H9 (cell line): ENCODE results near the gene ZNF180. TPM values are rescaled to one million over a fixed set of nuclear protein-coding genes. Genes with fewer than 3 reads are reported as not detected.

Source experiments
- DNase-seq: peaks from one replicate; pipeline ENCODE4 v3.0.0-alpha.2; 2017
- H2AFZ ChIP-seq: one replicate; pipeline ENCODE4 v1.6.1; 2013; ENCODE audit warnings: mild to moderate bottlenecking, low read length, control low read depth, moderate library complexity
- H2AK5ac ChIP-seq: 2 replicates; pipeline ENCODE4 v1.6.1; 2013; ENCODE audit warnings: low read length, control low read depth, mixed read lengths; ENCODE audit not compliant: insufficient read length
- H2BK120ac ChIP-seq: one replicate; pipeline ENCODE4 v1.6.1; 2013; ENCODE audit warnings: low read depth, mild to moderate bottlenecking, low read length, control low read depth, inconsistent platforms; ENCODE audit not compliant: poor library complexity, severe bottlenecking
- H2BK12ac ChIP-seq: 2 replicates; pipeline ENCODE4 v1.6.1; 2013; ENCODE audit warnings: low read length, control low read depth, mixed read lengths, low read depth; ENCODE audit not compliant: insufficient read length
- H2BK15ac ChIP-seq: 2 replicates; pipeline ENCODE4 v1.6.1; 2013; ENCODE audit warnings: low read depth, low read length, control low read depth
- H2BK20ac ChIP-seq: one replicate; pipeline ENCODE4 v1.6.1; 2013; ENCODE audit warnings: low read depth, mild to moderate bottlenecking, low read length, control low read depth, inconsistent platforms; ENCODE audit not compliant: poor library complexity, severe bottlenecking
- H2BK5ac ChIP-seq: 2 replicates; pipeline ENCODE4 v1.6.1; 2013; ENCODE audit warnings: low read length, control low read depth, mixed read lengths; ENCODE audit not compliant: insufficient read length
- H3K14ac ChIP-seq: 2 replicates; pipeline ENCODE4 v1.6.1; 2013; ENCODE audit warnings: low read length, control low read depth; ENCODE audit not compliant: insufficient read depth
- H3K18ac ChIP-seq: 2 replicates; pipeline ENCODE4 v1.6.1; 2013; ENCODE audit warnings: low read depth, mild to moderate bottlenecking, mixed read lengths, low read length, control low read depth; ENCODE audit not compliant: insufficient read length
- H3K23ac ChIP-seq: 2 replicates; pipeline ENCODE4 v1.6.1; 2013; ENCODE audit warnings: low read length, control low read depth, mixed read lengths, low read depth; ENCODE audit not compliant: insufficient read length
- H3K23me2 ChIP-seq: 2 replicates; pipeline ENCODE4 v1.6.1; 2013; ENCODE audit warnings: low read depth, mild to moderate bottlenecking, mixed read lengths, low read length, control low read depth; ENCODE audit not compliant: insufficient read length, poor library complexity, severe bottlenecking
- H3K27ac ChIP-seq: 2 replicates; pipeline ENCODE4 v1.5.1; 2013; ENCODE audit warnings: low read length, control low read depth, mixed read lengths, low read depth; ENCODE audit not compliant: insufficient read length
- H3K27me3 ChIP-seq: 2 replicates; pipeline ENCODE4 v1.6.1; 2013; ENCODE audit warnings: low read length, control low read depth, inconsistent platforms; ENCODE audit not compliant: insufficient read depth
- H3K4ac ChIP-seq: 2 replicates; pipeline ENCODE4 v1.6.1; 2013; ENCODE audit warnings: low read depth, mild to moderate bottlenecking, control low read depth, inconsistent platforms, low read length, moderate library complexity
- H3K4me1 ChIP-seq: 2 replicates; pipeline ENCODE4 v1.6.1; 2013; ENCODE audit warnings: low read length, control low read depth, inconsistent platforms; ENCODE audit not compliant: insufficient read depth
- H3K4me2 ChIP-seq: 2 replicates; pipeline ENCODE4 v1.6.1; 2013; ENCODE audit warnings: low read length, control low read depth, mixed read lengths; ENCODE audit not compliant: insufficient read length, insufficient read depth
- H3K56ac ChIP-seq: 2 replicates; pipeline ENCODE4 v1.6.1; 2013; ENCODE audit warnings: low read depth, mild to moderate bottlenecking, mixed read lengths, low read length, control low read depth; ENCODE audit not compliant: insufficient read length
- H3K79me1 ChIP-seq: 2 replicates; pipeline ENCODE4 v1.6.1; 2013; ENCODE audit warnings: low read depth, mild to moderate bottlenecking, moderate library complexity, low read length, control low read depth, inconsistent platforms; ENCODE audit not compliant: insufficient read depth, poor library complexity, severe bottlenecking
- H3K79me2 ChIP-seq: 2 replicates; pipeline ENCODE4 v1.6.1; 2013; ENCODE audit warnings: low read length, control low read depth, inconsistent platforms; ENCODE audit not compliant: insufficient read depth
- H3K9ac ChIP-seq: 2 replicates; pipeline ENCODE4 v1.6.1; 2013; ENCODE audit warnings: low read length, control low read depth, mixed read lengths; ENCODE audit not compliant: insufficient read length; ENCODE audit errors: extremely low read depth
- H3K9me3 ChIP-seq: one replicate; pipeline ENCODE4 v1.6.1; 2013; ENCODE audit warnings: low read depth, low read length, inconsistent platforms; ENCODE audit not compliant: control insufficient read depth
- H3T11ph ChIP-seq: one replicate; pipeline ENCODE4 v1.6.1; 2013; ENCODE audit warnings: mild to moderate bottlenecking, low read length, control low read depth, inconsistent platforms
- H4K20me1 ChIP-seq: one replicate; pipeline ENCODE4 v1.6.1; 2013; ENCODE audit not compliant: control insufficient read depth, insufficient read length, insufficient read depth
- H4K5ac ChIP-seq: 2 replicates; pipeline ENCODE4 v1.6.1; 2013; ENCODE audit warnings: low read depth, mild to moderate bottlenecking, mixed read lengths, low read length, control low read depth; ENCODE audit not compliant: insufficient read length
- H4K8ac ChIP-seq: replicated peaks from 2 replicates; pipeline ENCODE4 v1.6.1; 2013; ENCODE audit warnings: low read length, control low read depth, mixed read lengths, low read depth; ENCODE audit not compliant: insufficient read length
- H4K91ac ChIP-seq: 2 replicates; pipeline ENCODE4 v1.6.1; 2013; ENCODE audit warnings: low read depth, mild to moderate bottlenecking, moderate library complexity, mixed read lengths, low read length, control low read depth; ENCODE audit not compliant: insufficient read length
- H3K27ac Mint-ChIP-seq, 3 experiments: 2 replicates in 2 of 3; 3 replicates in 1 of 3; pipeline ENCODE4 v1.8.0; 2020 to 2021; ENCODE audit warnings: mixed read lengths in 3 of 3, mild to moderate bottlenecking in 1 of 3, moderate library complexity in 1 of 3
- H3K27me3 Mint-ChIP-seq: 2 replicates; pipeline ENCODE4 v1.8.0; 2021; ENCODE audit warnings: low read depth, mild to moderate bottlenecking, moderate library complexity, mixed read lengths
- H3K36me3 Mint-ChIP-seq, 3 experiments: 2 replicates in 2 of 3; 3 replicates in 1 of 3; pipeline ENCODE4 v1.8.0; 2020 to 2021; ENCODE audit warnings: low read depth in 3 of 3, mixed read lengths in 3 of 3; ENCODE audit not compliant: insufficient read depth in 1 of 3
- H3K4me1 Mint-ChIP-seq, 2 experiments: 2 replicates each; pipeline ENCODE4 v1.8.0; 2020; ENCODE audit warnings: mixed read lengths in 2 of 2
- H3K4me3 Mint-ChIP-seq, 2 experiments: 2 replicates in 1 of 2; 3 replicates in 1 of 2; pipeline ENCODE4 v1.8.0; 2020 to 2021; ENCODE audit warnings: mild to moderate bottlenecking in 2 of 2, mixed read lengths in 2 of 2, moderate library complexity in 1 of 2
- H3K9me3 Mint-ChIP-seq, 2 experiments: 2 replicates in 1 of 2; 3 replicates in 1 of 2; pipeline ENCODE4 v1.8.0; 2020; ENCODE audit warnings: mild to moderate bottlenecking in 2 of 2, mixed read lengths in 2 of 2, moderate library complexity in 1 of 2
- CTCF ChIP-seq: fragments of 200-600 bp; sonication (generic); conservative IDR thresholded peaks from 3 replicates; pipeline ENCODE4 v1.8.0; 2021; ENCODE audit warnings: antibody characterized with exemption, mild to moderate bottlenecking
- total RNA-seq: library from RNA; stranded (reverse); gene quantifications from 2 replicates; pipeline ENCODE4 v1.2.1, GENCODE V29; 2021

The ZNF180 gene
- total RNA-seq, 1 experiment from 2014 or later: 13.6 TPM

- Histone ChIP-seq H2BK120ac (no peak overlapping the region), H3K79me2 (no peaks in the 10 kb centered on the region), H3K79me1 (no peaks in the 10 kb centered on the region), H3K23ac (no peak overlapping the region), H3K27me3 (no peaks in the 10 kb centered on the region), H2BK15ac (no peak overlapping the region), H3K4me1 (no peaks in the 10 kb centered on the region), H3K27ac (no peak overlapping the region), H3K4ac (no peak overlapping the region), H2BK20ac (no peak overlapping the region), H4K20me1 (no peaks in the 10 kb centered on the region), H2BK12ac (no peak overlapping the region), H4K91ac (no peak overlapping the region), H3T11ph (no peak overlapping the region), H3K56ac (no peak overlapping the region), H3K23me2 (no peaks in the 10 kb centered on the region), H3K14ac (no peak overlapping the region), H4K8ac (no peak overlapping the region), H3K4me2 (no peak overlapping the region), H2AK5ac (no peak overlapping the region), H2AFZ (no peak overlapping the region), H3K9ac (no peak overlapping the region), H3K9me3 (no peaks in the 10 kb centered on the region), H2BK5ac (no peak overlapping the region), H4K5ac (no peak overlapping the region), H3K18ac (no peak overlapping the region)
- Mint-ChIP-seq H3K4me3 (no peak overlapping the region), H3K27me3 (peaks cover 62% of the 10 kb centered on the region), H3K9me3 (peaks cover 64 to 75% of the 10 kb centered on the region in 2 experiments), H3K36me3 (no peaks in the 10 kb centered on the region; a peak in 2 of 7 replicates), H3K4me1 (no peaks in the 10 kb centered on the region), H3K27ac (no peak overlapping the region)
- no peak for DNase-seq
- TF ChIP-seq CTCF: no peak
These were observed 9.2 kb upstream of the ZNF180 start for GRCh38 chr19:44509478-44509877.
